ENCODE measurements around the gene UGT1A9.

- no peak for TF ChIP-seq CTCF (IDR thresholded peaks at IDR 0.05)
- TF ChIP-seq POLR2AphosphoS5 (IDR thresholded peaks at IDR 0.05; ENCODE audit: insufficient read depth in 1 of 2, low read depth in 1 of 2) = no peak
These were observed 141.7 kb downstream of the UGT1A9 start for GRCh38 chr2:233813236-233814055.

All from vagina (tissue), 2 donors.